OCI-LY7 (cell line): Measurements from ENCODE around the gene SEMA3G.

ENCODE experiments used
- CTCF ChIP-seq: fragments of 200-600 bp; sonication (generic); conservative IDR thresholded peaks from 2 replicates; pipeline ENCODE4 v1.5.1; 2014; ENCODE audit warnings: mild to moderate bottlenecking, antibody characterized with exemption, low read length, moderate library complexity, mixed read lengths
- EZH2phosphoT487 ChIP-seq: fragments of 200-600 bp; sonication (generic); IDR thresholded peaks from 2 replicates; pipeline ENCODE4 v1.6.1; 2018; ENCODE audit warnings: low read depth, borderline replicate concordance, mild to moderate bottlenecking, mixed run types, antibody characterized with exemption, low read length, moderate library complexity, mixed read lengths

- no peak for TF ChIP-seq CTCF
- TF ChIP-seq EZH2phosphoT487 = no peak
Measured at GRCh38 chr3:52429031-52429430, 15.9 kb downstream of the SEMA3G start.
